Measurements from ENCODE around the gene OPCML. TPM values are rescaled to one million over a fixed set of nuclear protein-coding genes. Genes with fewer than 3 reads are reported as not detected.

The OPCML gene
- total RNA-seq, 2 donors from 2014 or later, result not detected

GRCh38 chr11:133573081-133573480 is 40.8 kb upstream of the OPCML start:
- no peak for TF ChIP-seq CTCF (IDR thresholded peaks at IDR 0.05)
- Histone ChIP-seq H3K27ac (no peak overlapping the region), H3K36me3 (no peaks in the 10 kb centered on the region), H3K27me3 (replicated peaks; ENCODE audit: insufficient read depth) (no peaks in the 10 kb centered on the region), H3K4me1 (ENCODE audit: control insufficient read depth in 1 of 2, low read depth in 2 of 2) (no peaks in the 10 kb centered on the region), H3K9me3 (no peaks in the 10 kb centered on the region), H3K4me3 (no peak overlapping the region)
- ATAC-seq (ENCODE audit: insufficient number of reproducible peaks, low FRiP score, low read depth) (no peak), DNase-seq (ENCODE audit: low spot score) (no peak)

- no peak for DNase-seq (ENCODE audit: low spot score)
- Histone ChIP-seq H3K4me3 (no peak overlapping the region), H3K36me3 (no peaks in the 10 kb centered on the region), H3K9me3 (no peaks in the 10 kb centered on the region), H3K27ac (no peak overlapping the region), H3K4me1 (ENCODE audit: control insufficient read depth in 1 of 2, low read depth in 2 of 2) (no peaks in the 10 kb centered on the region), H3K27me3 (replicated peaks; ENCODE audit: insufficient read depth) (no peaks in the 10 kb centered on the region)
- no peak for TF ChIP-seq CTCF (IDR thresholded peaks at IDR 0.05)
- no peak for ATAC-seq (ENCODE audit: insufficient number of reproducible peaks, low FRiP score, low read depth)
Observed at GRCh38 chr11:133570376-133570775, 38.1 kb upstream of the OPCML start.

GRCh38 chr11:133563505-133564025 is 31.3 kb upstream of the OPCML start:
- DNase-seq (ENCODE audit: low spot score), result no peak
- H3K4me1 ChIP-seq (ENCODE audit: control insufficient read depth in 1 of 2, low read depth in 2 of 2), result no peaks in the 10 kb centered on the region
- ATAC-seq (ENCODE audit: insufficient number of reproducible peaks, low FRiP score, low read depth), result no peak

GRCh38 chr11:133560472-133560855 is 28.2 kb upstream of the OPCML start:
- DNase-seq (ENCODE audit: low spot score) (no peak), ATAC-seq (ENCODE audit: insufficient number of reproducible peaks, low FRiP score, low read depth) (no peak)
- no peak for TF ChIP-seq CTCF (IDR thresholded peaks at IDR 0.05)
- Histone ChIP-seq H3K27me3 (replicated peaks; ENCODE audit: insufficient read depth) (no peaks in the 10 kb centered on the region), H3K27ac (no peak overlapping the region), H3K4me1 (ENCODE audit: control insufficient read depth in 1 of 2, low read depth in 2 of 2) (peaks cover 0 to 2% of the 10 kb centered on the region in 2 donors), H3K4me3 (no peak overlapping the region), H3K36me3 (no peaks in the 10 kb centered on the region), H3K9me3 (no peaks in the 10 kb centered on the region)

More at GRCh38 chr11:133563505-133564025, 31.3 kb upstream of the OPCML start:
- Histone ChIP-seq H3K9me3 (no peaks in the 10 kb centered on the region), H3K36me3 (no peaks in the 10 kb centered on the region), H3K27ac (no peak overlapping the region), H3K27me3 (replicated peaks; ENCODE audit: insufficient read depth) (no peaks in the 10 kb centered on the region), H3K4me3 (no peak overlapping the region)
- TF ChIP-seq CTCF (IDR thresholded peaks at IDR 0.05), result no peak

- ATAC-seq (ENCODE audit: insufficient number of reproducible peaks, low FRiP score, low read depth) (no peak), DNase-seq (ENCODE audit: low spot score) (no peak)
- Histone ChIP-seq H3K36me3 (no peaks in the 10 kb centered on the region), H3K27ac (no peak overlapping the region), H3K9me3 (no peaks in the 10 kb centered on the region), H3K4me3 (no peak overlapping the region), H3K4me1 (ENCODE audit: control insufficient read depth in 1 of 2, low read depth in 2 of 2) (peaks cover 0 to 7% of the 10 kb centered on the region in 2 donors), H3K27me3 (replicated peaks; ENCODE audit: insufficient read depth) (no peaks in the 10 kb centered on the region)
- no peak for TF ChIP-seq CTCF (IDR thresholded peaks at IDR 0.05)
Observed at GRCh38 chr11:133559833-133560471, 27.7 kb upstream of the OPCML start.

Data from thoracic aorta (tissue), 2 donors.